ENCODE results near the gene PLA2G4A.

Gene PLA2G4A

DNA sequence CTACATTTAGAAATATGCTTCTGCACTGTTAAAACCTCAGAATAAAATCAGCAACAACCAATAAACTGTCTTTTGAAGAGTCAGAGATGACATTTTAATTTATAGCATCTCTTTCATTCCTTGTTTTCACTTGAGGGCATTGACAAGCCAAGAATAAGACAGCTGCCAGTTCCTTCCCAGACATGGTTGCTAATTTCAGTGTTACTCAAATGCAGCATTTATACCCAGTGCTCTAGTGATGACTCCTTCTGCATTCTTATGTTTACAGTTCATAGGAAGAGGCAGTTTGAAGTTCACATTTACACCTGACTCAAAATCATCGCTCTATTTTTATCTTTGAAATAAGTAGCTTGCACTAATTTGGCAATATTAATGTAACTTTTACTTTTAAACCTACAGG is 44.9 kb downstream of the PLA2G4A start:
- no peak overlapping the region for H3K4me3 ChIP-seq (ENCODE audit: low read length)
- no peak for TF ChIP-seq ZNF274 (IDR thresholded peaks at IDR 0.05; ENCODE audit: low read depth, low read length)

DNA sequence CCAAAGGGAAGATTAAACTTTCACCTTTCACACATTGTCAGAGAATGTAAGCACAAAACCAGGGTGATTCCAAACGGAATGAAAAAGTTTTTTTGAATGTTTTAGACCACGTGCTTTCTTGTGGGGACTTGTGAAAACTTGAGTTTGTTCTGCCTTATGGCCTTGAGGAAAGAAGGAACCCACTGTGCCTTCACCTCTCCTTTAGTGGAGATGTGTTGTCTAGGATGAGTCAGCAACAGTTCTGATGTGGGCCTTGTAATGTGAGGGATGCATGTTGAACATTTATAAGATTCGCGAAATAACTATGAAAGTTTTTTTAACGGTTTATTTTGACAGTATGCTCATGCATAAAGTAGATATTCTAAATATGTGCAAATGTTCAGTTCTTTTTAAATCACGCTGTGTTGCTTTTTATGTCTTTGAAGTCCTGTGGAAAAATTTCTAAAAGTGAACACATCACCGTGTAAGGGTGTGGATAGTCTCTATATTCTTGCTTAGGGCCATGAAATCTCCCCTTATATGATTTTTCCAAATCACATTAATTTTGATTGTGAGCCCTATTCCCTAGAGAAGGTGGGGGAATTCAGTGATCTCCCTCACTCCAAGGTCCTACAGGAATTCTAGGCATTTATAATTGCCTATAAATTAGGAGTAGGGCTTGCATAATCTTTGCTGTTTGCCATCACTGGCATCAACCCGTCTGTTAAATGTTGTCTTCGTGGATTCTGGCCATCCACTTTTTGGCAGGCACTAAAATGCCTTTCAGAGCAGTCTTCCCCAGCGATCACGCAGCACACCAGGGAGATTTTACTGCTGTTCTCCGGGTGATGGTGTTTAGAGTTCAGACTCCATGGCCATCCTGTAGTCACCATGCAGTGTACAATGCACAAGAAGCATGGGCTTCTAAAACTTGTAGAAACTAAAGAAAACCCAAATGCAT is 47.4 kb downstream of the PLA2G4A start:
- no peak overlapping the region for H3K4me3 ChIP-seq (ENCODE audit: low read length)
- no peak for TF ChIP-seq ZNF274 (IDR thresholded peaks at IDR 0.05; ENCODE audit: low read depth, low read length)

DNA sequence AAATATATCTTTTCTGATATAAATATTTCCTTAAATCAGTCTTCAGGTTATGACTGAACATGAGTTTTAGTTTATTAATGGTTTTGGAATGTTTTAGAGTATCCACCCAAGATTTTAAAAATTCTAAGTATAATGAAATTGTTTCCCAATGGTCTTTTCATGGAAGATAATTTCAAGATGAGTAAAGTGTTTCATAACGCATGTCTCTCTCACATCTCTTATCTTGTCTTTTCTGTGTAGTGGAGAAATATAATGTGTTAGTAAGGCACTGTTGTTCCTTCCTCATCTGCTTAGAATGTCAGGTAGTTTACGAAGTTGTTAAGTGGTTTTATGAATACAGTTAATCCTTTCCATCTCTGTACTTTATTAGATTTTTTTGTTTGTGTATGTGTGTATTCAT is 49.6 kb downstream of the PLA2G4A start:
- TF ChIP-seq ZNF274 (IDR thresholded peaks at IDR 0.05; ENCODE audit: low read depth, low read length), result no peak
- H3K4me3 ChIP-seq (ENCODE audit: low read length), result no peak overlapping the region

DNA sequence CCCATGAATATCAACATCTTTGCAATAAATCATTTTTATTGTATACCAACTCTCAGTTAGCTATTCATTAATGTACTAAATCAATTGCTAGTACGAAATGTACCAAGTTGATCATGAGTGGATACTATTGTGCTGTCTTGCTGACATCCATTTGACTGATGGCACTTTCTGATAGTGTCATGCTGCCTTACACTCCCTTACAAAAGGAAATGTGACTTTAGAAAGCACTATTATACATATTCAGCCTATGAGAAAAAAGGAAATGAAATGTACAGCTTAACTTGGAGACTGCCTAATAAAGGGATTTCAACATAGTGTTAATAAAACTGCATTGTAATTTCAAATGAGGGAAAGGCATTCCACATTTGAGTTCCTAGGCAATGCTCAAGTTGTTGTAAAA is 52.2 kb downstream of the PLA2G4A start:
- TF ChIP-seq ZNF274 (IDR thresholded peaks at IDR 0.05; ENCODE audit: low read depth, low read length), result no peak
- H3K4me3 ChIP-seq (ENCODE audit: low read length), result no peak overlapping the region

DNA sequence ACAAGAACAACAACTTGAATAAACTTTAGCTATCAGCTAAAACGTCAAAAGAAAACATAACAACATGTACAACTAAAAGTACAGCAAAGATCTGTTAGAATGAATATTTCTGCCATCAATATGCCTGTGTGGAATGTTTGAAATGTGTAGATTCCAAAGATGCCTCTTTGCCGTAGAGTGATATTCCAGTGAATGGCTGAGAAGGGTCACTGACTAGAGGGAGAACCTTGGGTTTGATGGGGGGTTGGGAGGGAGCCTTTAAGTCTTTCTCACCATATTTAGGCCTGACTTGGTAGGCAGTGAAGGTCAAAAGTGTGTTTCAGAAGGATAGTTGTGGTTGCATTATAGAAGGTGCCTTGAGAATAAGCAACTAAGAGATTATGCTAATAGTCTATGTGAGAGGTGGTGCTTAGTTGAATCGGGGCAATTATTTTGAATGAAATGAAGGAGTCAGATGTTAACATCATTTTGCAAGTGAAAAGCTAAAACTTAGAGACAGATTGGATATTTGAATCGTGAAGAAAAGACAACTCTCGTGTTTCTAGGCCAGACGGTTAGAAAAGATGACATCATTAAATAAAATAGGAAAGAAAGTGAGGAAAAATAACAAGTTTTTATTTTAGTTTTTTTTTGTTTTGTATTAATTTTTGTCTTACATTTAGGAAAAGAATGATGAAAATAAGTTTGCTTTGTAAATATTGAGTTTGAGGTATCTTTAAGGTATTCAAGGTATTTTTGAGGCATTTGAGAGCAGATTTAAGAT is 53.8 kb downstream of the PLA2G4A start:
- H3K4me3 ChIP-seq (ENCODE audit: low read length), result no peak overlapping the region
- no peak for TF ChIP-seq ZNF274 (IDR thresholded peaks at IDR 0.05; ENCODE audit: low read depth, low read length)

DNA sequence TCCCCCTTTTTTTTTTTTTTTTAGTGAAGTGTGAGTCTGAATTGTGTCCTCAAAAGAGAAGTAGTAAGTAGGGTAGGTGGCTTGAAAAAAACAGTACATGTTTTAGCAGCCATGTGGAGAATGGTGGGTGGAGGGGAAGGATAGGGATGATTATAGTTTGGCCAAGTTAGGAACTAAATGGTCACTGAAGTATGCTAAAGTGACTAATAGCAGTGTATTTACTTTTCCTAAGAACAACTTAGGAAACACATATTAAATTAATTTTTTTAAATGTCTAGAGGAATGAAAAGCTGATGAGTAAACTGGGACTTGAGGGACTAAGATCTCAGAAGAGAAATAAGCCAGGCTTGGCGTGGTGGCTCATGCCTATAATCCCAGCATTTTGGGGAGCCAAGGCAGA is 55.5 kb downstream of the PLA2G4A start:
- TF ChIP-seq ZNF274 (IDR thresholded peaks at IDR 0.05; ENCODE audit: low read depth, low read length), result no peak

DNA sequence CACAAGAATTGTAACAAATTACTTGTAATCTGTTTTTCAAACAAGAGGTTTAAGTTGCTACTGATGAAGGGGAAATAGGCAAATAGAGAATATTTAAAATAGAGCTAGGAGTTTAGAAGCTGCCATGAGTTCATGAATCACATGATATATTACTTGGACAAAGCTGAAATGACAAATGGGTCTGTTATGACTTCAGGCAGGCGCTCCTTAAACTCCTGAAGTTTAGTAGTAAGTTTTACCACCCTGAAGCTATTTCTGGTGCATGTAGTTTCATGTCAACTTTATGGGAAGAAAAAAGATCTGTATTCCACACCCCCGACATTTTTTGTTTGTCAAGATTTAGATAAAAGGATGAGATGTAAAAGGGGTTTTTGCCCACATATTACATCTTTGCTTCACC is 58.5 kb downstream of the PLA2G4A start:
- no peak for TF ChIP-seq ZNF274 (IDR thresholded peaks at IDR 0.05; ENCODE audit: low read depth, low read length)
- H3K4me3 ChIP-seq (ENCODE audit: low read length), result no peak overlapping the region

More for the DNA sequence above, 55.5 kb downstream of the PLA2G4A start:
- H3K4me3 ChIP-seq (ENCODE audit: low read length), result no peak overlapping the region

DNA sequence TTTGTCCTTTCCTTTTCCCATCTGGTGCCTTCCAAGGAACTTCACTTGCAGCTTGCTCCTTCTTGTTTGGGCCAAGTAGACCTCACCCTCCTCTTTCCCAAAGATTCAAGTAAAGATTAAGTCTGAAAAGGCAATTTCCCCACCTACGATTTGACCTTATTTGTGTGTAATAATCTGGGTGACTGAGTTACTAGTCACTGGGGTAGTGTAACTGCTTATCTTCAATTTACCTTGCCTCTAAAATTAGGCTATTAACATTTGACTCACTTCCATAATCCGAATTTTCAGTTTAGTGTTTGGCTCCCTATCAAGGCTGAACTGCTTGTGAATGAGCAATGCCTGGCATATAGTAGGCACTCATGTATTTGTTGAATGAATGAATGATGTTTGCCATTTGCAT is 59.6 kb downstream of the PLA2G4A start:
- TF ChIP-seq ZNF274 (IDR thresholded peaks at IDR 0.05; ENCODE audit: low read depth, low read length), result no peak
- no peak overlapping the region for H3K4me3 ChIP-seq (ENCODE audit: low read length)

DNA sequence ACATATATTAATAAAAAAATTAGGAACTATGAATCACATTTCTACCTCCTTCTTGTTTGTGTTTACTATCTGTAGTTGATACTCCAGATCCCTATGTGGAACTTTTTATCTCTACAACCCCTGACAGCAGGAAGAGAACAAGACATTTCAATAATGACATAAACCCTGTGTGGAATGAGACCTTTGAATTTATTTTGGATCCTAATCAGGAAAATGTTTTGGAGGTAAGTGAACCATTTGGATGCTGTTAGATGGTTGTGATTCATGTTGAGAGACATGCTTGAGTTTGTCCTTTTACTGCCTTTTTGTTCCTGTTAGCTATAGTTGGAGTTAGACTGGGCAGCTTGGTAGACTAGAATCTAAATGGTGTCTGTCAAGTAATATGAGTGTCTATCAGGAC is 64.2 kb downstream of the PLA2G4A start:
- no peak for TF ChIP-seq ZNF274 (IDR thresholded peaks at IDR 0.05; ENCODE audit: low read depth, low read length)

DNA sequence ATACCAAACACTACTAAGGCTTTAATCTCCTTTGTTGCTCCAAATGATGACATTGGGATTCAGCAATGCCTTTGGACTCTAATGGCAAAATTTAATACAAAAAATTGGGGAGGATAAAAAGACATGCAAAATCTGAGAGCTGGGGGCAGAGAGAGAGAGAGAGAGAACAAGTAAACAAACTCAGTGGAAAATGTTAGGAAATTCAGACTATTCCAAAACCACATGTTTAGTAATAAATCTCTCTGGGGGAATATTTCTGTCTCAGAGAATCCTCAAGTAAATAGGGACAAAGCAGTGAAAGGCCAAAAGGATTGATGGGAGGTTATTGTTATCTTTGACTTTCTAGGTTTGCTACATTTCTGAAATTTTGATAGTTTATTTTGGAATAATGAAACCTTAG is 65.7 kb downstream of the PLA2G4A start:
- no peak overlapping the region for H3K4me3 ChIP-seq (ENCODE audit: low read length)
- TF ChIP-seq ZNF274 (IDR thresholded peaks at IDR 0.05; ENCODE audit: low read depth, low read length), result no peak

More for the DNA sequence above, 64.2 kb downstream of the PLA2G4A start:
- H3K4me3 ChIP-seq (ENCODE audit: low read length), result no peak overlapping the region

DNA sequence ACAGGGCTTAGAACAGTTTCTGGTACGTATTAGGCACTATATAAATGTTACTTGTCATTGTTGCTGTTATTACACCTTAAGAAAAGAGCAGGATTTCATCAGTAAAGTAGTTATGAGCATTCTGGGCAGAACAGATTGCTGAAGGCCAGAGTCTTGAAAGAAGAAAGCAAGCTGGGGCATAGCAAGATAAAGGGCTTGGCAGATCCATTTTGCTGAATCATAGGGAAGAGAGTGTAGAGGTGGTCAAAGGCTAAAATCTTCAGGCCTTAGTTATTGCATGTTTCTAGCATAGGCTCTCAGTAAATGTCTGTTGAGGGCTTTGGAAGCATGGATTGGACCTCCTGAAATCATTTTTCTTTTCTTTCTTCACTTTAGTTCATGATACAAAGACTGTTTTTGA is 67.5 kb downstream of the PLA2G4A start:
- no peak for TF ChIP-seq ZNF274 (IDR thresholded peaks at IDR 0.05; ENCODE audit: low read depth, low read length)
- H3K4me3 ChIP-seq (ENCODE audit: low read length), result no peak overlapping the region

DNA sequence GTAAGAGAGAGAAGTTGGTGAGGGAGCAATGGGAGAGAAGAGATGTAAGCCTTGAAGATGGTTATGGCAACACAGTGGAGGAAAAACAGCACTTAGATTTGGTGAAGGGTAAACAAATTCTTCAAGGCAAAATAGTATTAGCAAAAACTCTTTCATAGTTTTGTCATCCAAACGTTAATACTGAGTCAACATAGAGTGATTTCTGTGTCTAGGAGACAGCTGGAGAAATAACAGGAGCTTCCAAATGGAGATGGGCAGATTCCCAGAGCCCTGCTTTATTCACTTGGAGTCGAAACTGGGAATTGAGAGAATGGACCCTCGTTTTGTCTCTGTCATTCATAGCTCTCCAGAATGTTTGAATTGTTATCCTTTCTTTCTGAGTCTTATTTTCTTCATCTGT is 68.3 kb downstream of the PLA2G4A start:
- H3K4me3 ChIP-seq (ENCODE audit: low read length), result no peak overlapping the region
- no peak for TF ChIP-seq ZNF274 (IDR thresholded peaks at IDR 0.05; ENCODE audit: low read depth, low read length)

DNA sequence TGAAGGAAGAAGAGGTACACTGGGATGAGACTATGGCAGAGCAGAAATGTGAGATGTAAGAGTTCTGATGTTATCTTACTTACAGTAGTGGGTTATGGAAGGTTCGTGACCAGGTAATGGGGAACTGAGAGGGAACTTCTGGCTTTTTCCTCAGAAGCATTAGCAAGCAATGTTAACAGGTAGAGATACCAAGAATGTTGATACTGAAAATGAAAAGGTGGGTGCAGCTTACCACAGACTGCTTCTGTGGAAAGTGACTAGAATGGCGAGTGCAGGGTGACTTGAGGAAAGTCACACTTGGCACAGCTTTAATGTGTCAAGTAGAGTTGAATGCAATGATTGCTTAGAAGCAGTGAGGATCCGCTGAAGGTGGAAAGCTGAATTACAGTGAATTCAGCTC is 70.8 kb downstream of the PLA2G4A start:
- TF ChIP-seq ZNF274 (IDR thresholded peaks at IDR 0.05; ENCODE audit: low read depth, low read length), result no peak
- no peak overlapping the region for H3K4me3 ChIP-seq (ENCODE audit: low read length)

DNA sequence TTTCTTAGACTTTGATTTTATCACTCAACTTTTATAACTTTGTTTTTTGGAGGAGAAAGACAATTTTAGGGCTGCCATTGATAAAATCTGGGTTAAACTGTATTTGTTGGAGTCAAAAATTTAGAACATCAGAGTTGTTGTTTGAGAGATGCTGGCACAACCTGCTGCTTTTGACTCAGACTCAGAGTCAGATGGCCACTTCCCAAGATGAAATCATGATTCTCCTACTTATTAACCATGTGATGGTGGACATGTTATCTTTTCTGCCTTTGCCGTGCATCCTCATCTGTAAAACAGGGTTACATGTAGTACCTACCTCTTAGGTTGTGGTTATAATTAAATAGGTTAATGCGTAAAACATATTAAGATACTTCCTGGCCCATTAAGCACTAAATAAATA is 71.2 kb downstream of the PLA2G4A start:
- no peak overlapping the region for H3K4me3 ChIP-seq (ENCODE audit: low read length)
- no peak for TF ChIP-seq ZNF274 (IDR thresholded peaks at IDR 0.05; ENCODE audit: low read depth, low read length)
